T-helper 9 cell (primary cell): Measurements from ENCODE around the gene RIPOR2.
"Not testable (repeated sequence)": the region's sequence is repeated elsewhere in the genome, so short reads cannot be mapped to it uniquely, and the experiment has no call there.

ENCODE experiments used
- DNase-seq: peaks from one replicate; pipeline ENCODE4 v3.0.0-alpha.2; 2020

Gene RIPOR2

GRCh38 chr6:24950218-24950941, 14.6 kb upstream of the RIPOR2 start:
- DNase-seq: no peak

- DNase-seq: no peak
Measured at GRCh38 chr6:24949020-24949569, 13.3 kb upstream of the RIPOR2 start.

GRCh38 chr6:24948261-24948660, 12.5 kb upstream of the RIPOR2 start:
- DNase-seq: not testable (repeated sequence)

GRCh38 chr6:24947636-24948035, 11.9 kb upstream of the RIPOR2 start:
- no peak for DNase-seq

- DNase-seq: no peak
Measured at GRCh38 chr6:24945054-24945453, 9.3 kb upstream of the RIPOR2 start.

- DNase-seq: no peak
Measured at GRCh38 chr6:24943774-24944173, 8.0 kb upstream of the RIPOR2 start.

GRCh38 chr6:24940311-24940917, 4.7 kb upstream of the RIPOR2 start:
- DNase-seq: no peak

GRCh38 chr6:24936641-24937317, 1.0 kb upstream of the RIPOR2 start:
- DNase-seq: peak; percentile 29

- peak; percentile 32 for DNase-seq
Measured at GRCh38 chr6:24933868-24934401, 1.8 kb downstream of the RIPOR2 start.

GRCh38 chr6:24933266-24933665, 2.5 kb downstream of the RIPOR2 start:
- no peak for DNase-seq

- DNase-seq: no peak
Measured at GRCh38 chr6:24932832-24933231, 2.9 kb downstream of the RIPOR2 start.

GRCh38 chr6:24931718-24932691, 3.8 kb downstream of the RIPOR2 start:
- no peak for DNase-seq

- DNase-seq: no peak
Measured at GRCh38 chr6:24931296-24931695, 4.5 kb downstream of the RIPOR2 start.

- DNase-seq: no peak
Measured at GRCh38 chr6:24930431-24930871, 5.3 kb downstream of the RIPOR2 start.

GRCh38 chr6:24929242-24929641, 6.5 kb downstream of the RIPOR2 start:
- no peak for DNase-seq

GRCh38 chr6:24927985-24928745, 7.6 kb downstream of the RIPOR2 start:
- no peak for DNase-seq

GRCh38 chr6:24927277-24927955, 8.3 kb downstream of the RIPOR2 start:
- DNase-seq: peak; percentile 27

- DNase-seq: not testable (repeated sequence)
Measured at GRCh38 chr6:24926647-24927046, 9.1 kb downstream of the RIPOR2 start.

- no peak for DNase-seq
Measured at GRCh38 chr6:24926192-24926591, 9.6 kb downstream of the RIPOR2 start.

- DNase-seq: no peak
Measured at GRCh38 chr6:24925661-24926060, 10.1 kb downstream of the RIPOR2 start.
